K562 (cell line): ENCODE data around the gene ADGRE1. TPM values are rescaled to one million over a fixed set of nuclear protein-coding genes. Genes with fewer than 3 reads are reported as not detected.

ENCODE experiments used
- ATAC-seq: fragments of 200-7000 bp; cut with Tn5 transposase; 3 replicates; pipeline ENCODE4 v1.9.1; 2020; ENCODE audit warnings: moderate library complexity
- BruUV-seq: library from RNA; stranded (reverse); fragments of 400-500 nt; replicated peaks from 2 replicates; lab custom pipeline; 2021; lab: Mats Ljungman, UMichigan
- CTCF ChIA-PET: fragments of 300-600 bp; formaldehyde crosslinking; extraction: SDS; loops from one replicate; lab custom pipeline; 2021; ENCODE audit warnings: low intra/inter-chr PET ratio; lab: Yijun Ruan, JAX
- POLR2A ChIA-PET: fragments of 300-600, 350-650 bp; sonication (Branson Sonifier 250); formaldehyde crosslinking; extraction: SDS; loops from one replicate; lab custom pipeline; 2021; ENCODE audit warnings: antibody characterized with exemption, inconsistent platforms; lab: Yijun Ruan, JAX
- DNase-seq, 4 experiments: peaks; one replicate each; pipeline versions ENCODE4 v3.0.0 to v3.0.0-alpha.2; 2011 to 2018; ENCODE audit warnings: low spot score in 3 of 4, mixed read lengths in 3 of 4; ENCODE audit errors: extremely low read depth in 1 of 4
- FAIRE-seq: peaks from 2 replicates; lab custom pipeline; 2011; peaks lifted over from hg19 to GRCh38; lab: Jason Lieb, UNC
- H2AFZ ChIP-seq: 2 replicates; pipeline ENCODE4 v1.6.0; 2011; ENCODE audit warnings: low read depth, low read length, control low read depth, inconsistent platforms
- H3K27ac ChIP-seq: fragments of 200-600 bp; 3 replicates; pipeline ENCODE4 v1.8.0; 2011; ENCODE audit warnings: low read depth, mild to moderate bottlenecking, control low read depth, inconsistent platforms, low read length, moderate library complexity, mixed read lengths; ENCODE audit errors: extremely low read depth
- H3K27me3 ChIP-seq, 2 experiments: fragments of 300-600 bp in 1 of 2; 2 replicates in 1 of 2; 3 replicates in 1 of 2; pipeline versions ENCODE4 v1.6.0 to v1.8.0; 2011; ENCODE audit warnings: inconsistent platforms in 2 of 2, low read length in 2 of 2, mild to moderate bottlenecking in 1 of 2, mixed read lengths in 1 of 2, moderate library complexity in 1 of 2; ENCODE audit not compliant: control insufficient read depth in 2 of 2, insufficient read depth in 2 of 2
- H3K36me3 ChIP-seq: fragments of 300-600 bp; 3 replicates; pipeline ENCODE4 v1.8.0; 2011; ENCODE audit warnings: mild to moderate bottlenecking, low read length, inconsistent platforms; ENCODE audit not compliant: control insufficient read depth, insufficient read depth
- H3K4me1 ChIP-seq, 2 experiments: fragments of 200-600 bp in 1 of 2; replicated peaks in 1 of 2; 2 replicates in 1 of 2; 3 replicates in 1 of 2; pipeline versions ENCODE4 v1.5.1 to v1.8.0; 2011; ENCODE audit warnings: inconsistent platforms in 2 of 2, low read length in 2 of 2, mild to moderate bottlenecking in 1 of 2, mixed read lengths in 1 of 2, moderate library complexity in 1 of 2; ENCODE audit not compliant: control insufficient read depth in 2 of 2, insufficient read depth in 2 of 2
- H3K4me2 ChIP-seq: 2 replicates; pipeline ENCODE4 v1.6.1; 2011; ENCODE audit warnings: low read length, control low read depth, inconsistent platforms, mixed read lengths; ENCODE audit not compliant: insufficient read depth
- H3K4me3 ChIP-seq: fragments of 200-600 bp; sonication (generic), shearing (Covaris generic); 2 replicates; pipeline ENCODE4 v1.5.1; 2016; ENCODE audit warnings: control low read depth, inconsistent platforms
- H3K79me2 ChIP-seq: fragments of 200-600 bp; 3 replicates; pipeline ENCODE4 v1.8.0; 2011; ENCODE audit warnings: low read length, inconsistent platforms; ENCODE audit not compliant: control insufficient read depth, insufficient read depth
- H3K9ac ChIP-seq, 2 experiments: 2 replicates each; pipeline versions ENCODE4 v1.6.0 to v1.6.1; 2011; ENCODE audit warnings: low read depth in 2 of 2, low read length in 2 of 2, control low read depth in 1 of 2, inconsistent platforms in 1 of 2, mild to moderate bottlenecking in 1 of 2, mixed read lengths in 1 of 2; ENCODE audit not compliant: insufficient read depth in 1 of 2
- H3K9me1 ChIP-seq: one replicate; pipeline ENCODE4 v1.6.0; 2011; ENCODE audit warnings: inconsistent platforms, mild to moderate bottlenecking, low read length, moderate library complexity; ENCODE audit not compliant: control insufficient read depth, insufficient read depth
- H3K9me3 ChIP-seq: replicated peaks from 2 replicates; pipeline ENCODE4 v1.5.1; 2011; ENCODE audit warnings: low read depth, low read length, inconsistent platforms; ENCODE audit not compliant: control insufficient read depth, insufficient read depth
- H4K20me1 ChIP-seq: replicated peaks from 2 replicates; pipeline ENCODE4 v1.6.1; 2011; ENCODE audit warnings: low read length, inconsistent platforms, mixed read lengths; ENCODE audit not compliant: control insufficient read depth, insufficient read depth
- BCOR ChIP-seq: fragments of 450-650 bp; IDR thresholded peaks from 2 replicates; pipeline ENCODE4 v1.6.1; 2016
- ETS1 ChIP-seq: conservative IDR thresholded peaks from 2 replicates; pipeline ENCODE4 v1.6.1; 2011; ENCODE audit warnings: low read depth, mild to moderate bottlenecking, low read length; ENCODE audit not compliant: control insufficient read depth
- HCFC1 ChIP-seq: IDR thresholded peaks from 2 replicates; pipeline ENCODE4 v1.6.1; 2012; ENCODE audit warnings: low read depth, low read length, improper control_type of control experiment
- HDAC3 ChIP-seq: fragments of 450-650 bp; IDR thresholded peaks from 2 replicates; pipeline ENCODE4 v1.6.1; 2018; ENCODE audit warnings: borderline replicate concordance, mild to moderate bottlenecking, moderate library complexity; ENCODE audit not compliant: partially characterized antibody
- JUN ChIP-seq, 2 experiments: sonication (generic) in 1 of 2; formaldehyde crosslinking in 1 of 2; IDR thresholded peaks; 2 replicates each; pipeline versions ENCODE4 v1.6.1 to v1.8.0; 2012 to 2022; ENCODE audit warnings: borderline replicate concordance in 2 of 2, mild to moderate bottlenecking in 2 of 2, improper control_type of control experiment in 1 of 2, low read depth in 1 of 2, low read length in 1 of 2, missing genetic modification reagents in 1 of 2
- NEUROD1 ChIP-seq: fragments of 150-350 bp; IDR thresholded peaks from 2 replicates; pipeline ENCODE4 v1.6.1; 2014; ENCODE audit warnings: borderline replicate concordance, low read length, low read depth; ENCODE audit not compliant: partially characterized antibody
- PBX2 ChIP-seq, 2 experiments: IDR thresholded peaks in 1 of 2; conservative IDR thresholded peaks in 1 of 2; 2 replicates each; pipeline ENCODE4 v1.6.1; 2016; ENCODE audit warnings: low read depth in 2 of 2, mild to moderate bottlenecking in 1 of 2, missing compliant biosample characterization in 1 of 2, missing genetic modification characterization in 1 of 2, moderate library complexity in 1 of 2
- RBM14 ChIP-seq: fragments of 200-400 bp; formaldehyde crosslinking; IDR thresholded peaks from 2 replicates; pipeline ENCODE4 v1.6.1; 2018; ENCODE audit warnings: low read depth, mild to moderate bottlenecking, low read length, moderate library complexity, borderline replicate concordance; ENCODE audit not compliant: insufficient read depth
- WGBS: fragments of 100-300 bp; shearing (Covaris generic); methylation state at CpG from one replicate; pipeline ENCODE4 v1.1.6; 2016; ENCODE audit warnings: low coverage, mixed read lengths; ENCODE audit not compliant: insufficient coverage; ENCODE audit errors: missing lambda C conversion rate; 5-methylcytosine and 5-hydroxymethylcytosine counted together
- in situ Hi-C: fragments of 300-500 bp; cut with MboI; formaldehyde crosslinking; loops from 4 replicates; pipeline ENCODE4 v1.15.0; 2018; ENCODE audit warnings: inconsistent platforms, mixed read lengths
- intact Hi-C: fragments of 100-400 bp; cut with micrococcal nuclease; formaldehyde crosslinking; loops from 2 replicates; pipeline ENCODE4 v1.14.2; 2022
- polyA plus RNA-seq, 8 experiments: library from polyadenylated mRNA; depleted of rRNA in 4 of 8; stranded (reverse) in 5 of 8; unstranded in 3 of 8; fragments of >200 nt; fragmentation: Nextera tagmentation in 2 of 8; fragmentation: Illumina TruSeq in 1 of 8; extraction: Ambion mirVana in 2 of 8; extraction: Trizol in 1 of 8; gene quantifications; 2 replicates each; pipeline versions ENCODE4 v1.2.1 to v1.2.3, GENCODE V29; 2011 to 2014; ENCODE audit warnings: inconsistent platforms in 1 of 8, missing spikeins in 1 of 8
- total RNA-seq, 7 experiments: library from RNA; depleted of rRNA in 6 of 7; stranded (reverse); fragments of >200 nt in 6 of 7; fragmentation: Illumina TruSeq in 2 of 7; extraction: Trizol in 2 of 7; gene quantifications; 2 replicates each; pipeline versions ENCODE4 v1.2.1 to v1.2.3, GENCODE V29; 2011 to 2021; ENCODE audit warnings: low replicate concordance in 1 of 7

The ADGRE1 gene
- total and polyA plus RNA-seq, 9 of the 15 experiments (the other 6 are each of a cell fraction or from before 2014, with no cell fraction given): 0.09 to 0.49 (median 0.25) TPM; not detected in 1

- no peak for DNase-seq
- H3K9me3 ChIP-seq: no peaks in the 10 kb centered on the region; the same call in 1 of the 2 replicates
- ATAC-seq: no peak
- peak; percentile 88 for TF ChIP-seq BCOR
- TF ChIP-seq PBX2 (CRISPR knock-in tag; IDR thresholded peaks at IDR 0.05; ENCODE audit: low read depth): no peak
- TF ChIP-seq PBX2 (tag; conservative IDR thresholded peaks at IDR 0.05; ENCODE audit: low read depth): no peak
- TF ChIP-seq JUN (IDR thresholded peaks at IDR 0.05; ENCODE audit: borderline replicate concordance, low read depth, low read length): no peak
- TF ChIP-seq JUN (CRISPR knock-in tag; IDR thresholded peaks at IDR 0.05; ENCODE audit: borderline replicate concordance): no peak
- TF ChIP-seq HDAC3: no peak
- TF ChIP-seq RBM14: no peak
- TF ChIP-seq ETS1: no peak
- no peak for TF ChIP-seq HCFC1
- TF ChIP-seq NEUROD1: no peak
Measured at GRCh38 chr19:6890401-6890913, 3.1 kb downstream of the ADGRE1 start.

More at GRCh38 chr19:6890401-6890913, 3.1 kb downstream of the ADGRE1 start:
- Histone ChIP-seq H3K27ac (no peak overlapping the region), H3K36me3 (no peaks in the 10 kb centered on the region), H3K4me2 (no peak overlapping the region), H2AFZ (no peak overlapping the region), H3K4me3 (no peak overlapping the region), H3K9me1 (no peaks in the 10 kb centered on the region), H3K9ac (no peak overlapping the region), H4K20me1 (no peaks in the 10 kb centered on the region), H3K4me1 (peaks cover 0 to 3% of the 10 kb centered on the region in 2 experiments; a peak in 2 of 5 replicates), H3K27me3 (peaks cover 0 to 5% of the 10 kb centered on the region in 2 experiments; a peak in 2 of 5 replicates), H3K79me2 (no peaks in the 10 kb centered on the region)
- ChIA-PET CTCF (no interaction called here), POLR2A (interaction anchor here (0.6 to 0.9 kb wide), 2 partner anchors 111 to 518 kb away, joined by 3 to 4 read pairs; partner anchors contain the start of gene ALKBH7)
- no TSS peak for BruUV-seq
- FAIRE-seq: no peak
- 5% methylated on average over 3 of the region's 3 CpGs for WGBS
- intact Hi-C loops: no loop called here
- in situ Hi-C loops: no loop called here
